Osteocyte (in vitro differentiated cells): ENCODE data around the gene PRELID2. TPM values are rescaled to one million over a fixed set of nuclear protein-coding genes. Genes with fewer than 3 reads are reported as not detected.

Source experiments
- DNase-seq: peaks from one replicate; pipeline ENCODE4 v3.0.0; 2021; ENCODE audit warnings: mixed read lengths; ENCODE audit not compliant: unreplicated experiment; ENCODE audit errors: extremely low spot score
- H3K27ac Mint-ChIP-seq: one replicate; pipeline ENCODE4 v1.8.0; 2021; ENCODE audit warnings: mild to moderate bottlenecking, mixed read lengths; ENCODE audit not compliant: unreplicated experiment
- H3K27me3 Mint-ChIP-seq: one replicate; pipeline ENCODE4 v1.8.0; 2021; ENCODE audit warnings: mixed read lengths; ENCODE audit not compliant: unreplicated experiment
- H3K36me3 Mint-ChIP-seq: one replicate; pipeline ENCODE4 v1.8.0; 2021; ENCODE audit warnings: mixed read lengths; ENCODE audit not compliant: unreplicated experiment
- H3K4me1 Mint-ChIP-seq: one replicate; pipeline ENCODE4 v1.8.0; 2021; ENCODE audit warnings: mixed read lengths; ENCODE audit not compliant: unreplicated experiment
- H3K4me3 Mint-ChIP-seq: one replicate; pipeline ENCODE4 v1.8.0; 2021; ENCODE audit warnings: mild to moderate bottlenecking, moderate library complexity, mixed read lengths; ENCODE audit not compliant: unreplicated experiment
- H3K9me3 Mint-ChIP-seq: one replicate; pipeline ENCODE4 v1.8.0; 2021; ENCODE audit warnings: mixed read lengths; ENCODE audit not compliant: unreplicated experiment
- total RNA-seq: library from RNA; stranded (reverse); gene quantifications from 2 replicates; pipeline ENCODE4 v1.2.1, GENCODE V29; 2021
- TF ChIP-seq, protein P1 (sequence below): fragments of 200-600 bp; sonication (generic); IDR thresholded peaks from 2 replicates; pipeline ENCODE4 v1.5.0; 2021; ENCODE audit warnings: antibody characterized with exemption, mild to moderate bottlenecking, moderate library complexity

Gene PRELID2
- total RNA-seq, 1 donor from 2014 or later = 4.7 TPM

DNA sequence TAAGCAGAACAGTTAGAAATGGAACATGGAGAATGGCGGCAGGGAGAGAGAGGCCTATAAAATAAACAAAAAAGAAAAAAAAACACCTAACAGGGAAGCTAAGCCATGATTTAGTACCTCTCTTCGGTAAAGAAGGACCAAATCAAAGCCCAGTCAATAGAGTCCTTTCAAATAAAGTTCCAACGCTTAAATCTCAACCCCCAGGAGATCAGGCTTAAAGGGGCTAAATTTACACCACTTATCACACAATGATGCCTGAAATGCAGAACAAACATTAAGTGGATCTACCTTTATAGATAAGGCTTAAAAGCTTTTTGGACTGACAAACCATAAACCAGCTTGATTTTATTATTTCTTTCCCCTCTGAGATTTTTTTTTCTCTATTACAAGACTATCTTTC is 66.3 kb downstream of the PRELID2 start:
- no peaks in the 10 kb centered on the region for H3K9me3 Mint-ChIP-seq
- H3K36me3 Mint-ChIP-seq = no peaks in the 10 kb centered on the region
- H3K4me1 Mint-ChIP-seq = no peaks in the 10 kb centered on the region
- no peaks in the 10 kb centered on the region for H3K27me3 Mint-ChIP-seq
- TF ChIP-seq, protein P1, sequence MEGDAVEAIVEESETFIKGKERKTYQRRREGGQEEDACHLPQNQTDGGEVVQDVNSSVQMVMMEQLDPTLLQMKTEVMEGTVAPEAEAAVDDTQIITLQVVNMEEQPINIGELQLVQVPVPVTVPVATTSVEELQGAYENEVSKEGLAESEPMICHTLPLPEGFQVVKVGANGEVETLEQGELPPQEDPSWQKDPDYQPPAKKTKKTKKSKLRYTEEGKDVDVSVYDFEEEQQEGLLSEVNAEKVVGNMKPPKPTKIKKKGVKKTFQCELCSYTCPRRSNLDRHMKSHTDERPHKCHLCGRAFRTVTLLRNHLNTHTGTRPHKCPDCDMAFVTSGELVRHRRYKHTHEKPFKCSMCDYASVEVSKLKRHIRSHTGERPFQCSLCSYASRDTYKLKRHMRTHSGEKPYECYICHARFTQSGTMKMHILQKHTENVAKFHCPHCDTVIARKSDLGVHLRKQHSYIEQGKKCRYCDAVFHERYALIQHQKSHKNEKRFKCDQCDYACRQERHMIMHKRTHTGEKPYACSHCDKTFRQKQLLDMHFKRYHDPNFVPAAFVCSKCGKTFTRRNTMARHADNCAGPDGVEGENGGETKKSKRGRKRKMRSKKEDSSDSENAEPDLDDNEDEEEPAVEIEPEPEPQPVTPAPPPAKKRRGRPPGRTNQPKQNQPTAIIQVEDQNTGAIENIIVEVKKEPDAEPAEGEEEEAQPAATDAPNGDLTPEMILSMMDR = no peak
- H3K4me3 Mint-ChIP-seq = no peak overlapping the region
- no peak overlapping the region for H3K27ac Mint-ChIP-seq
- DNase-seq = no peak

DNA sequence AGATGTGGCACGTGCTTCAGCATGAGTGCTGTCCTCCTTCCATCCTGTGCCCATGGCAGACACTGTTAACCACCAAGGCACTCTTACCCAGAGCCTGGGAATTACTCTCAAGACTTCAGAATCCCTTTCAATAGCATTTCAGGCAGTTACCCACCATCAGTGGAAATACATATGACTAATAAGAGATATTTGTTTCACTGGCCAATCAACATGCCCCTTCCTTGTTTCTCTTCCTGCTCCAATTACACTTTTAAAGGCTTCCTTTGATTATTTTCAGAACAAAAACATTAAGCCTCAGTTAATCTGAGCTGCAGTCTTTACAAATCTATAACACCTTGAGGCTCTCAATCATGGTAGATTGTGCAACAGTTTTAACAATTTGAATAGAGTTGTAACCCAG is 70.8 kb downstream of the PRELID2 start:
- no peaks in the 10 kb centered on the region for H3K27me3 Mint-ChIP-seq
- no peak overlapping the region for H3K4me3 Mint-ChIP-seq
- no peaks in the 10 kb centered on the region for H3K9me3 Mint-ChIP-seq
- no peak overlapping the region for H3K27ac Mint-ChIP-seq
- no peak for DNase-seq
- H3K4me1 Mint-ChIP-seq = no peaks in the 10 kb centered on the region
- no peaks in the 10 kb centered on the region for H3K36me3 Mint-ChIP-seq
- TF ChIP-seq, protein P1 = no peak

DNA sequence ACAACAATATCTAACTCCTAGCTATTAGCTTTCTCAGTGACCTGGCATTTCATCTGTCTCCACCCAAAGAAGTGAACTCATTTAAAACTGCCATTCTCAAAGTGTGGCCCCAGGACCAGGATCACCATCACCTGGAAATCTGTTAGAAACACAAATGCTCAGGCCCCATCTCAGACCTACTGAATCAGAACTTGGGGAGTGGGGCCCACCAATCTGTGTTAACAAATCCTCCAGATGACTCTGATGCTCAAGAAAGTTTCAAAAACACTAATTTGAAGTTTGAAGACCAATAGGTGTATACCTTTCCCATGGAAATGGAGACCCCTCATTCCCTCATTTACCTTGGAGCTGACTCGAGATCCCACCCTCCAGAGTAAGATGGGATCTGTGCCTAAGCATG is 72.3 kb downstream of the PRELID2 start:
- no peaks in the 10 kb centered on the region for H3K4me1 Mint-ChIP-seq
- no peak overlapping the region for H3K27ac Mint-ChIP-seq
- H3K36me3 Mint-ChIP-seq = no peaks in the 10 kb centered on the region
- no peak for DNase-seq
- no peaks in the 10 kb centered on the region for H3K9me3 Mint-ChIP-seq
- H3K27me3 Mint-ChIP-seq = no peaks in the 10 kb centered on the region
- no peak overlapping the region for H3K4me3 Mint-ChIP-seq
- TF ChIP-seq, protein P1 = no peak

DNA sequence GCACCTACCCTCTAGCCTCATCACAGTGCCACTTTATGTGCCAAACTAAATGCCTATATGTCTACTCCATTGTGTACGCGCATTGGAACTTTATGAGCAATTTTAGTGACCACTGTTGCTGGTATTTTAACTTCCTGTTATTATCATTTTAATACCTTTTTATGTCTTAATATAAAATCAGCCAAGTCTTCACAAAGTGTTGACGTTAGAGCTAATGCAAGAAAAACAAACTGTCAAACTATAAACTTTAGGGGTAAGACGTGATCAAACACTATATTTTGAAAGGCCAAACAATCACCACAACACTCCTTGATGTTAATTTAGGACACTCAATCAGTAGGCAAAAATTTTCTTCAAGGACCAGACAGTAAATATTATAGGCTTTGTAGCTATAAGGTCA is 73.9 kb downstream of the PRELID2 start:
- H3K4me3 Mint-ChIP-seq = no peak overlapping the region
- H3K27me3 Mint-ChIP-seq = no peaks in the 10 kb centered on the region
- H3K27ac Mint-ChIP-seq = no peak overlapping the region
- no peaks in the 10 kb centered on the region for H3K4me1 Mint-ChIP-seq
- no peaks in the 10 kb centered on the region for H3K36me3 Mint-ChIP-seq
- no peak for DNase-seq
- TF ChIP-seq, protein P1 = no peak
- no peaks in the 10 kb centered on the region for H3K9me3 Mint-ChIP-seq

DNA sequence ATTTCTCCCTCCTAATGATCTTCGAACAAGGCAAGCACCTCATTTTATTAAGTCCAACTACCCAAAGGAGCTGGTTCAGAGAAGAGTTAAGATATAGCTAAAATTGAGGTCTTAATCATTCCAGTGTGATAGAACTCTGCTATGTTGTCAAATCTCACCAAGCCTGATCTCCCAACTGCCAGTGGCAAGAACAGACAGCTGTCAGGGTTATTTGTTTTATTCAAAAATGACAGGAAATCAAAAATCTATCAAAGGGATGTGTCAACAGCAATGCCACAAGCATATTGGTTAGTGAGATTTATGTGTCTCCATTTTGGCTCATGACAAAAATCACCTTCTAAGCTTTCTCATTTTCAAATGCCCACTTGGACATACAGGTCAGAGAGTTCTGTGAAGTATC is 74.5 kb downstream of the PRELID2 start:
- no peak for DNase-seq
- H3K9me3 Mint-ChIP-seq = no peaks in the 10 kb centered on the region
- no peaks in the 10 kb centered on the region for H3K36me3 Mint-ChIP-seq
- TF ChIP-seq, protein P1 = no peak
- no peak overlapping the region for H3K27ac Mint-ChIP-seq
- H3K4me1 Mint-ChIP-seq = no peaks in the 10 kb centered on the region
- H3K4me3 Mint-ChIP-seq = no peak overlapping the region
- H3K27me3 Mint-ChIP-seq = no peaks in the 10 kb centered on the region
